Osteocyte (in vitro differentiated cells): ENCODE measurements around the gene MAP3K10. TPM values are rescaled to one million over a fixed set of nuclear protein-coding genes. Genes with fewer than 3 reads are reported as not detected.

ENCODE experiments used
- DNase-seq: peaks from one replicate; pipeline ENCODE4 v3.0.0; 2021; ENCODE audit warnings: mixed read lengths; ENCODE audit not compliant: unreplicated experiment; ENCODE audit errors: extremely low spot score
- H3K27ac Mint-ChIP-seq: one replicate; pipeline ENCODE4 v1.8.0; 2021; ENCODE audit warnings: mild to moderate bottlenecking, mixed read lengths; ENCODE audit not compliant: unreplicated experiment
- H3K27me3 Mint-ChIP-seq: one replicate; pipeline ENCODE4 v1.8.0; 2021; ENCODE audit warnings: mixed read lengths; ENCODE audit not compliant: unreplicated experiment
- H3K36me3 Mint-ChIP-seq: one replicate; pipeline ENCODE4 v1.8.0; 2021; ENCODE audit warnings: mixed read lengths; ENCODE audit not compliant: unreplicated experiment
- H3K4me1 Mint-ChIP-seq: one replicate; pipeline ENCODE4 v1.8.0; 2021; ENCODE audit warnings: mixed read lengths; ENCODE audit not compliant: unreplicated experiment
- H3K4me3 Mint-ChIP-seq: one replicate; pipeline ENCODE4 v1.8.0; 2021; ENCODE audit warnings: mild to moderate bottlenecking, moderate library complexity, mixed read lengths; ENCODE audit not compliant: unreplicated experiment
- H3K9me3 Mint-ChIP-seq: one replicate; pipeline ENCODE4 v1.8.0; 2021; ENCODE audit warnings: mixed read lengths; ENCODE audit not compliant: unreplicated experiment
- long read RNA-seq: library from polyadenylated mRNA; unstranded; transcript quantifications from one replicate; pipeline ENCODE4 v2.0.0, GENCODE V29; 2021
- total RNA-seq: library from RNA; stranded (reverse); gene quantifications from 2 replicates; pipeline ENCODE4 v1.2.1, GENCODE V29; 2021
- TF ChIP-seq, protein P1 (sequence below): fragments of 200-600 bp; sonication (generic); IDR thresholded peaks from 2 replicates; pipeline ENCODE4 v1.5.0; 2021; ENCODE audit warnings: antibody characterized with exemption, mild to moderate bottlenecking, moderate library complexity

Gene MAP3K10
- 23.6 and 24.2 TPM in 2 replicates for total RNA-seq
- long read RNA-seq, result 0 reads

DNA sequence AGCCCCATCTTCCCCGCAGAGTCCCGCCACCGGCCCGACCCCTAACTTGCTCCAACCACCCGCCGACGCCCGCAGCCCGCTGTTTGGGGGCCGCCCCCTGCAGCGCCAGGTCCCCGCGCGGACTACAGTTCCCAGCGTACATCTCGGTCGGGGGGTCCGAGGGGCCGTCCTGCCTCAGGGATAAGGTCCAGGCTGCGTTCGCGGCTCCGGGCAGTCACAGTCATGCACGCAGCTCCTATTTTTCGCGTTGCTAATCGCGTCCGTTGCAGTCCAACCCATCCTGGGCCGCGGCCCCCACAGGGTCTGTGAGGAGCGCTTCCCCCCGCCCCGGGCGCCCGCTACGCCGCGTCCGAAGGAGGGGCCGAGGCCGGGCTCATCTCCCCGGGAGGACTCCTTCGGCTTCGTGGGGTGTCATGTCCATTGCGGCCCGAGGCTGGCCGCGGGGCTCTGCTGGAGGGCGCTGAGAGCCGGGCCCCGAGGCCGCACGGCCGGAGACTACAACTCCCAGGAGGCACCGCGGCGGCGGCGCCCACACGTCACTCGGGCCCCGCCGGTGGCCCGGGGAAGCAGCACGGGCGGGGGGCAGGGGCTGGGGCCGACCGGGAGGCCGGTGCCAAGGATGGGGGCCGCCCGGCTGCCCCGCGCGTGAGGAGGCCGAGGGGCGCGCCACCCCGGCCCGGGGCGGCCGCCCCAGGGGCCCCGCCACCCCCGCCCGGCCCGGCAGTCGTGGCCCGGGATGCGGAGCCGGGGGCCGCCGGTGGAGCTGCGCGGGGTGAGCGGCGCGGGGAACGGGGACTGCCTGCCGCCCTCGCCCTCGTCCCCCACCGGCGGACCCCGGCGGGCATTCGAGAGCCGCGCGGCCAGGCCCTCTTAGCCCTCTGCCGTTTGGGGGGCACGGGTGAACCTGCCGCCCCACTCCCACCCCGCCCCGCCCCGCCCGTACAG is at the start of gene MAP3K10:
TSS of gene MAP3K10 (plus strand) at position 536 of the 945 bp plus-strand sequence. CDS start 606 bp downstream, outside the sequence.
- no peaks in the 10 kb centered on the region for H3K9me3 Mint-ChIP-seq
- peak; percentile 88 for DNase-seq
- peak within 1 kb of the TSS; percentile 83 for H3K4me3 Mint-ChIP-seq
- peaks cover 20% of the 10 kb centered on the region for H3K4me1 Mint-ChIP-seq
- H3K36me3 Mint-ChIP-seq, result no peaks in the 10 kb centered on the region
- H3K27ac Mint-ChIP-seq, result peak within 1 kb of the TSS; percentile 68
- H3K27me3 Mint-ChIP-seq, result no peaks in the 10 kb centered on the region
- TF ChIP-seq, protein P1, sequence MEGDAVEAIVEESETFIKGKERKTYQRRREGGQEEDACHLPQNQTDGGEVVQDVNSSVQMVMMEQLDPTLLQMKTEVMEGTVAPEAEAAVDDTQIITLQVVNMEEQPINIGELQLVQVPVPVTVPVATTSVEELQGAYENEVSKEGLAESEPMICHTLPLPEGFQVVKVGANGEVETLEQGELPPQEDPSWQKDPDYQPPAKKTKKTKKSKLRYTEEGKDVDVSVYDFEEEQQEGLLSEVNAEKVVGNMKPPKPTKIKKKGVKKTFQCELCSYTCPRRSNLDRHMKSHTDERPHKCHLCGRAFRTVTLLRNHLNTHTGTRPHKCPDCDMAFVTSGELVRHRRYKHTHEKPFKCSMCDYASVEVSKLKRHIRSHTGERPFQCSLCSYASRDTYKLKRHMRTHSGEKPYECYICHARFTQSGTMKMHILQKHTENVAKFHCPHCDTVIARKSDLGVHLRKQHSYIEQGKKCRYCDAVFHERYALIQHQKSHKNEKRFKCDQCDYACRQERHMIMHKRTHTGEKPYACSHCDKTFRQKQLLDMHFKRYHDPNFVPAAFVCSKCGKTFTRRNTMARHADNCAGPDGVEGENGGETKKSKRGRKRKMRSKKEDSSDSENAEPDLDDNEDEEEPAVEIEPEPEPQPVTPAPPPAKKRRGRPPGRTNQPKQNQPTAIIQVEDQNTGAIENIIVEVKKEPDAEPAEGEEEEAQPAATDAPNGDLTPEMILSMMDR, result no peak

DNA sequence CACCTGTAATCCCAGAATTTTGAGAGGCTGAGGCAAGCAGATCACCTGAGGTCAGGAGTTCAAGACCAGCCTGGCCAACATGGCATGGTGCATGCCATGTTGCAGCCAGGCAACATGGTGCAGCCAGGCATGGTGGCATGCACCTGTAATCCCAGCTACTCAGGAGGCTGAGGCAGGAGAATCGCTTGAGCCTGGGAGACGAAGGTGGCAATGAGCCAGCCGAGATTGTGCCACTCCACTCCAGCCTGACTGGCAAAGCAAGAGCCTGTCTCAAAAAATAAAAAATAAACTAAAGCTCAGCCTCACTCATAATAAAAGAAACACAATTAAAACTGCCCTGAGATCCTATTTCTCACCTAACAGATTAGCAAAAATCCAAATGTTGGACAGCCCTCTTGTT is 49.7 kb upstream of the MAP3K10 start:
- H3K27ac Mint-ChIP-seq, result no peak overlapping the region
- no peaks in the 10 kb centered on the region for H3K9me3 Mint-ChIP-seq
- peaks cover 4% of the 10 kb centered on the region for H3K4me1 Mint-ChIP-seq
- no peak overlapping the region for H3K4me3 Mint-ChIP-seq
- DNase-seq, result peak; percentile 56
- peaks cover 30% of the 10 kb centered on the region for H3K27me3 Mint-ChIP-seq
- H3K36me3 Mint-ChIP-seq, result no peaks in the 10 kb centered on the region
- TF ChIP-seq, protein P1, result no peak

DNA sequence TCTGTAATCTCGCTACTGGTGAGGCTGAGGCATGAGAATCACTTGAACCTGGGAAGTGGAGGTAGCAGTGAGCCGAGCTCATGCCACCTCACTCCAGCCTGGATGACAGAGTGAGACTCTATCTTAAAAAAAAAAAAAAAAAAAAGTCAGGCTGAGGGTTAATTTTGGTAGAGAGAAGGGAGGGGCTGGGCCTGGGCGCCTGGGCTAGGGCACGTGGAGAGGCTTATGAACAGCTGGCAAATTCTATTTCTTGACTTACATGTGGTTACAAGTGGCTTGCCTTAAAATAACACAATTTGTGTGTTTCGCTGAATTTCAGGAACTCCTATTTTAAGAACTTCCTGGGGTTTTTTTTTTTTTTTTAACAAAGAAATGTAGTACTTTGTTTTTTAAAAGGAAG is 47.6 kb upstream of the MAP3K10 start:
- TF ChIP-seq, protein P1, result no peak
- no peak for DNase-seq
- Mint-ChIP-seq H3K4me3 (no peak overlapping the region), H3K36me3 (no peaks in the 10 kb centered on the region), H3K4me1 (peaks cover 13% of the 10 kb centered on the region), H3K27ac (no peak overlapping the region), H3K9me3 (no peaks in the 10 kb centered on the region), H3K27me3 (peaks cover 16% of the 10 kb centered on the region)

DNA sequence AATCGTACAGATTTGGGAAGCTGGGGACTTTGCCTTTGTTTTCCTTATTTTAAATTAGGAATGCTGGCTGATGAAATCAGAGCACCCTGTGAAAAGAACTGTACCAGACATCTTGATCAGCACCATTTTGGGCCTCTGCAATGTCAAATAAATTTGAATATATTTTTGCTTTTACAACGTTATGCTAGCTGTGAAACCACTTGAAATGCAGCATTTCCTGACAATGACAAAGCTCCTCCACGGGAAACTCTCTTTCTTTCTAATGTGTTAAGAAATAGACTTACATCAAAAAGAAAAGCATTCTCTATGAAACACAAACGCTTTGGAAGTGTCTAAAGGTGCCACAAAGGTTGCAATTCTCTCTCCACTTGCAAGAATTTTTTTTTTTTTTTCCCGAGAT is 47.1 kb upstream of the MAP3K10 start:
- Mint-ChIP-seq H3K4me3 (no peak overlapping the region), H3K4me1 (peaks cover 13% of the 10 kb centered on the region), H3K27me3 (peaks cover 15% of the 10 kb centered on the region), H3K27ac (no peak overlapping the region), H3K9me3 (no peaks in the 10 kb centered on the region), H3K36me3 (no peaks in the 10 kb centered on the region)
- TF ChIP-seq, protein P1, result no peak
- DNase-seq, result no peak
